ENCODE measurements around the gene CELF2.

The CELF2 gene

GRCh38 chr10:11231285-11231684 is 213.6 kb downstream of the CELF2 start:
- peak; percentile 57 for DNase-seq

GRCh38 chr10:11232222-11232961 is 214.7 kb downstream of the CELF2 start:
- DNase-seq, result no peak

GRCh38 chr10:11234857-11235531 is 217.3 kb downstream of the CELF2 start:
- DNase-seq, result no peak

- DNase-seq, result no peak
Measured at GRCh38 chr10:11235771-11236170, 218.1 kb downstream of the CELF2 start.

GRCh38 chr10:11236234-11236633 is 218.6 kb downstream of the CELF2 start:
- no peak for DNase-seq

GRCh38 chr10:11237571-11237970 is 219.9 kb downstream of the CELF2 start:
- no peak for DNase-seq

GRCh38 chr10:11238893-11239292 is 221.2 kb downstream of the CELF2 start:
- DNase-seq, result no peak

- DNase-seq, result no peak
Measured at GRCh38 chr10:11240641-11241040, 223.0 kb downstream of the CELF2 start.

- DNase-seq, result peak; percentile 36
Measured at GRCh38 chr10:11242443-11243387, 225.0 kb downstream of the CELF2 start.

GRCh38 chr10:11243425-11244222 is 226.0 kb downstream of the CELF2 start:
- no peak for DNase-seq

- no peak for DNase-seq
Measured at GRCh38 chr10:11245095-11245479, 227.4 kb downstream of the CELF2 start.

GRCh38 chr10:11245510-11245909 is 227.8 kb downstream of the CELF2 start:
- DNase-seq, result no peak

GRCh38 chr10:11245981-11246590 is 228.4 kb downstream of the CELF2 start:
- no peak for DNase-seq

GRCh38 chr10:11246752-11247467 is 229.2 kb downstream of the CELF2 start:
- DNase-seq, result no peak

- DNase-seq, result no peak
Measured at GRCh38 chr10:11249152-11249807, 231.6 kb downstream of the CELF2 start.

- DNase-seq, result no peak
Measured at GRCh38 chr10:11249808-11250195, 232.1 kb downstream of the CELF2 start.

- DNase-seq, result no peak
Measured at GRCh38 chr10:11250304-11250703, 232.6 kb downstream of the CELF2 start.

GRCh38 chr10:11252887-11253286 is 235.2 kb downstream of the CELF2 start:
- no peak for DNase-seq

- DNase-seq, result no peak
Measured at GRCh38 chr10:11253385-11254002, 235.8 kb downstream of the CELF2 start.

GRCh38 chr10:11255156-11255555 is 237.5 kb downstream of the CELF2 start:
- DNase-seq, result no peak

Measured in NCI-H146 (cell line).